Head of caudate nucleus (tissue), 42 donors: ENCODE measurements around the gene IKBKG.
"Not testable (repeated sequence)": the region's sequence is repeated elsewhere in the genome, so short reads cannot be mapped to it uniquely, and the experiment has no call there.

Source experiments
- DNase-seq, 42 donors: peaks; one replicate each; pipeline versions ENCODE4 v3.0.0 to v3.0.0-alpha.2; 2020 to 2021; ENCODE audit warnings: mixed read lengths in 7 of 42
- intact Hi-C: fragments of 100-400 bp; cut with DNase I; formaldehyde crosslinking; loops from one replicate; pipeline ENCODE4 v1.15.0; 2022

Gene IKBKG

GRCh38 chrX:154546354-154547244, 821 bp upstream of the IKBKG start, which contains the start of gene G6PD:
G6PD (minus strand) TSS chrX:154546846; CDS start chrX:154546155, 691 bp downstream.
- DNase-seq, result peak in 29 of 42 donors; percentile 5 to 86 (median 70)
- intact Hi-C loops, result no loop called here

GRCh38 chrX:154548028-154548316, 552 bp downstream of the IKBKG start:
- intact Hi-C loops, result no loop called here
- no peak for DNase-seq

- DNase-seq, result no peak
- intact Hi-C loops, result no loop called here
These were observed 2.3 kb downstream of the IKBKG start for GRCh38 chrX:154549766-154550165.

- intact Hi-C loops, DNase-seq: not testable (repeated sequence)
These were observed 4.8 kb downstream of the IKBKG start for GRCh38 chrX:154552112-154552806.

- intact Hi-C loops, DNase-seq: not testable (repeated sequence)
These were observed 10.8 kb downstream of the IKBKG start for GRCh38 chrX:154558060-154558690.

GRCh38 chrX:154558896-154559295, 11.5 kb downstream of the IKBKG start:
- intact Hi-C loops, DNase-seq: not testable (repeated sequence)

- DNase-seq, intact Hi-C loops: not testable (repeated sequence)
These were observed 12.9 kb downstream of the IKBKG start for GRCh38 chrX:154560326-154560725.

GRCh38 chrX:154562295-154562694, 14.9 kb downstream of the IKBKG start:
- intact Hi-C loops, result not testable (repeated sequence)

GRCh38 chrX:154570361-154570760, 22.9 kb downstream of the IKBKG start:
- intact Hi-C loops, DNase-seq: not testable (repeated sequence)

More at GRCh38 chrX:154562295-154562694, 14.9 kb downstream of the IKBKG start:
- not testable (repeated sequence) for DNase-seq

GRCh38 chrX:154573061-154573460, 25.6 kb downstream of the IKBKG start:
- DNase-seq, intact Hi-C loops: not testable (repeated sequence)

GRCh38 chrX:154575076-154575475, 27.7 kb downstream of the IKBKG start:
- intact Hi-C loops, result not testable (repeated sequence)

GRCh38 chrX:154582994-154583393, 35.6 kb downstream of the IKBKG start:
- intact Hi-C loops, DNase-seq: not testable (repeated sequence)

More at GRCh38 chrX:154575076-154575475, 27.7 kb downstream of the IKBKG start:
- DNase-seq, result not testable (repeated sequence)

GRCh38 chrX:154584585-154585183, 37.3 kb downstream of the IKBKG start, which contains the start of gene CTAG1A:
CTAG1A (plus strand) TSS chrX:154585133; CDS start chrX:154585207, 74 bp downstream.
- not testable (repeated sequence) for DNase-seq

GRCh38 chrX:154590415-154590814, 43.0 kb downstream of the IKBKG start:
- intact Hi-C loops, result not testable (repeated sequence)

More at GRCh38 chrX:154584585-154585183, 37.3 kb downstream of the IKBKG start, which contains the start of gene CTAG1A:
- intact Hi-C loops, result not testable (repeated sequence)

GRCh38 chrX:154592505-154592904, 45.1 kb downstream of the IKBKG start:
- DNase-seq, result no peak
- intact Hi-C loops, result no loop called here

More at GRCh38 chrX:154590415-154590814, 43.0 kb downstream of the IKBKG start:
- not testable (repeated sequence) for DNase-seq

GRCh38 chrX:154593201-154593600, 45.8 kb downstream of the IKBKG start:
- DNase-seq, result no peak
- intact Hi-C loops, result no loop called here

GRCh38 chrX:154594491-154594890, 47.1 kb downstream of the IKBKG start:
- intact Hi-C loops, result no loop called here
- peak in 1 of 42 donors; percentile 5 for DNase-seq

- intact Hi-C loops, result no loop called here
- DNase-seq, result peak in 1 of 42 donors; percentile 10
These were observed 48.3 kb downstream of the IKBKG start for GRCh38 chrX:154595559-154596249.
